HEK293 (cell line): ENCODE results near the gene RPS15.
A peak's percentile ranks its signal among the peaks of the same experiment; 100 is the strongest.

ENCODE experiments used
- GLIS2 ChIP-seq: fragments of 450-650 bp; formaldehyde crosslinking; IDR thresholded peaks from 2 replicates; pipeline ENCODE4 v1.5.1; 2016; ENCODE audit warnings: missing biosample characterization, missing genetic modification characterization
- IKZF3 ChIP-seq: fragments of 450-650 bp; IDR thresholded peaks from 2 replicates; pipeline ENCODE4 v1.5.0; 2018; ENCODE audit warnings: missing biosample characterization, mild to moderate bottlenecking, missing genetic modification characterization, moderate library complexity
- KLF7 ChIP-seq: fragments of 450-650 bp; formaldehyde crosslinking; IDR thresholded peaks from 2 replicates; pipeline ENCODE4 v1.5.1; 2016; ENCODE audit warnings: missing biosample characterization, missing genetic modification characterization, borderline replicate concordance
- KLF8 ChIP-seq: fragments of 450-650 bp; formaldehyde crosslinking; IDR thresholded peaks from 2 replicates; pipeline ENCODE4 v1.5.1; 2016; ENCODE audit warnings: missing biosample characterization, missing genetic modification characterization
- MYNN ChIP-seq: fragments of 450-650 bp; formaldehyde crosslinking; IDR thresholded peaks from 2 replicates; pipeline ENCODE4 v1.5.1; 2016; ENCODE audit warnings: missing biosample characterization, missing genetic modification characterization, borderline replicate concordance
- ZBTB7A ChIP-seq: fragments of 450-650 bp; formaldehyde crosslinking; IDR thresholded peaks from 2 replicates; pipeline ENCODE4 v1.5.1; 2016; ENCODE audit warnings: low read depth, missing biosample characterization, missing genetic modification characterization
- ZFP37 ChIP-seq: fragments of 450-650 bp; formaldehyde crosslinking; IDR thresholded peaks from 2 replicates; pipeline ENCODE4 v1.5.1; 2016; ENCODE audit warnings: missing biosample characterization, missing genetic modification characterization
- ZNF23 ChIP-seq: fragments of 450-650 bp; formaldehyde crosslinking; IDR thresholded peaks from 2 replicates; pipeline ENCODE4 v1.5.1; 2016; ENCODE audit warnings: missing biosample characterization, missing genetic modification characterization, borderline replicate concordance
- ZNF239 ChIP-seq: fragments of 450-650 bp; formaldehyde crosslinking; IDR thresholded peaks from 2 replicates; pipeline ENCODE4 v1.5.1; 2016; ENCODE audit warnings: missing biosample characterization, missing genetic modification characterization
- ZNF341 ChIP-seq: fragments of 450-650 bp; formaldehyde crosslinking; IDR thresholded peaks from 2 replicates; pipeline ENCODE4; 2016; ENCODE audit warnings: low read depth, missing biosample characterization, missing genetic modification characterization
- ZNF404 ChIP-seq: fragments of 450-650 bp; formaldehyde crosslinking; IDR thresholded peaks from 2 replicates; pipeline ENCODE4 v1.5.1; 2017; ENCODE audit warnings: missing biosample characterization, missing genetic modification characterization
- ZNF777 ChIP-seq: fragments of 450-650 bp; formaldehyde crosslinking; IDR thresholded peaks from 2 replicates; pipeline ENCODE4 v1.5.1; 2017; ENCODE audit warnings: missing biosample characterization, missing genetic modification characterization, borderline replicate concordance
- TF ChIP-seq, protein P1 (sequence below): fragments of 450-650 bp; formaldehyde crosslinking; IDR thresholded peaks from 2 replicates; pipeline ENCODE4 v1.5.1; 2016; ENCODE audit warnings: missing biosample characterization, missing genetic modification characterization, borderline replicate concordance
- TF ChIP-seq, protein P2 (sequence below): fragments of 450-650 bp; formaldehyde crosslinking; optimal IDR thresholded peaks from 2 replicates; pipeline ENCODE3; 2016; ENCODE audit warnings: missing biosample characterization, mild to moderate bottlenecking, missing genetic modification characterization
- TF ChIP-seq, protein P3 (sequence below): fragments of 450-650 bp; formaldehyde crosslinking; IDR thresholded peaks from 2 replicates; pipeline ENCODE4 v1.5.1; 2016; ENCODE audit warnings: missing biosample characterization, missing genetic modification characterization
- TF ChIP-seq, protein P4 (sequence below): fragments of 450-650 bp; formaldehyde crosslinking; IDR thresholded peaks from 2 replicates; pipeline ENCODE4 v1.5.1; 2016; ENCODE audit warnings: missing biosample characterization, missing genetic modification characterization

The RPS15 gene

DNA sequence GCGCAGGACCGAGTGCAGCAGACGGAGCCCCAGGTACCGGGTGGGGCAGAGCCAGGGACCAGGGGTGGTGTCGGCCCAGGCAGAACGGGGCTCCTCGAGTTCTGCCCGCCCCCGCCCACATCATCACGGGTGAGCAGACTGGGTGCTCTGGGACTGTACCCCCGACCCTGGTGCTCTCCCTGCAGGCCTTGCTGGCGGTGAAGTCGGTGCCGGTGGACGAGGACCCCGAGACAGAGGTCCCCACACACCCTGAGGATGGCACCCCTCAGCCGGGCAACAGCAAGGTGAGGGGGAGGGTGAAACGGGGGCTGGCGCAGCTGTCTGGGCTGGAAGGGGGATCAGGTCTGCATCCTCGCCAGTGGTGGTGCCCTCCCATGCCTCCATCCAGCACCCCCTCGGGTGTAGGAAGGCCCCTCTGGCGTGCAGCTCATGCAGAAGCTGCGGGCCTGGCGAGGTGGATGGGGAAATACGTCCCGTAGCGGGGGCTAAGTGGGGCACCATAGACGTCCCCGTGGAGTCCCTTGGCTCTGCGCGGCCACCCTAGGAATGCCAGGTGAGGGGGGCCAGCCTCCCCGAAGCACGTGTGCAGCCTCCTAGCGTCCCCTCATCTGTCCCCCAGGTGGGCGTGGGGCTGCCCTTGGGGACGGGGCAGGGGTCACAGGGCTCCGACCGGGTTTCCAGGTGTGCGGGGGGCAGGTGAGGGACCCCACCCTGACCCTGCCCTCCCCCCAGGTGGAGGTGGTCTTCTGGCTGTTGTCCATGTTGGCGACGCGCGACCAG, 18.1 kb downstream of the RPS15 start (continued):
- TF ChIP-seq ZNF341 (tag by site-specific recombination) = no peak
- no peak for TF ChIP-seq ZFP37
- peak; percentile 72 for TF ChIP-seq ZNF239 (tag by site-specific recombination)
- TF ChIP-seq, protein P1, sequence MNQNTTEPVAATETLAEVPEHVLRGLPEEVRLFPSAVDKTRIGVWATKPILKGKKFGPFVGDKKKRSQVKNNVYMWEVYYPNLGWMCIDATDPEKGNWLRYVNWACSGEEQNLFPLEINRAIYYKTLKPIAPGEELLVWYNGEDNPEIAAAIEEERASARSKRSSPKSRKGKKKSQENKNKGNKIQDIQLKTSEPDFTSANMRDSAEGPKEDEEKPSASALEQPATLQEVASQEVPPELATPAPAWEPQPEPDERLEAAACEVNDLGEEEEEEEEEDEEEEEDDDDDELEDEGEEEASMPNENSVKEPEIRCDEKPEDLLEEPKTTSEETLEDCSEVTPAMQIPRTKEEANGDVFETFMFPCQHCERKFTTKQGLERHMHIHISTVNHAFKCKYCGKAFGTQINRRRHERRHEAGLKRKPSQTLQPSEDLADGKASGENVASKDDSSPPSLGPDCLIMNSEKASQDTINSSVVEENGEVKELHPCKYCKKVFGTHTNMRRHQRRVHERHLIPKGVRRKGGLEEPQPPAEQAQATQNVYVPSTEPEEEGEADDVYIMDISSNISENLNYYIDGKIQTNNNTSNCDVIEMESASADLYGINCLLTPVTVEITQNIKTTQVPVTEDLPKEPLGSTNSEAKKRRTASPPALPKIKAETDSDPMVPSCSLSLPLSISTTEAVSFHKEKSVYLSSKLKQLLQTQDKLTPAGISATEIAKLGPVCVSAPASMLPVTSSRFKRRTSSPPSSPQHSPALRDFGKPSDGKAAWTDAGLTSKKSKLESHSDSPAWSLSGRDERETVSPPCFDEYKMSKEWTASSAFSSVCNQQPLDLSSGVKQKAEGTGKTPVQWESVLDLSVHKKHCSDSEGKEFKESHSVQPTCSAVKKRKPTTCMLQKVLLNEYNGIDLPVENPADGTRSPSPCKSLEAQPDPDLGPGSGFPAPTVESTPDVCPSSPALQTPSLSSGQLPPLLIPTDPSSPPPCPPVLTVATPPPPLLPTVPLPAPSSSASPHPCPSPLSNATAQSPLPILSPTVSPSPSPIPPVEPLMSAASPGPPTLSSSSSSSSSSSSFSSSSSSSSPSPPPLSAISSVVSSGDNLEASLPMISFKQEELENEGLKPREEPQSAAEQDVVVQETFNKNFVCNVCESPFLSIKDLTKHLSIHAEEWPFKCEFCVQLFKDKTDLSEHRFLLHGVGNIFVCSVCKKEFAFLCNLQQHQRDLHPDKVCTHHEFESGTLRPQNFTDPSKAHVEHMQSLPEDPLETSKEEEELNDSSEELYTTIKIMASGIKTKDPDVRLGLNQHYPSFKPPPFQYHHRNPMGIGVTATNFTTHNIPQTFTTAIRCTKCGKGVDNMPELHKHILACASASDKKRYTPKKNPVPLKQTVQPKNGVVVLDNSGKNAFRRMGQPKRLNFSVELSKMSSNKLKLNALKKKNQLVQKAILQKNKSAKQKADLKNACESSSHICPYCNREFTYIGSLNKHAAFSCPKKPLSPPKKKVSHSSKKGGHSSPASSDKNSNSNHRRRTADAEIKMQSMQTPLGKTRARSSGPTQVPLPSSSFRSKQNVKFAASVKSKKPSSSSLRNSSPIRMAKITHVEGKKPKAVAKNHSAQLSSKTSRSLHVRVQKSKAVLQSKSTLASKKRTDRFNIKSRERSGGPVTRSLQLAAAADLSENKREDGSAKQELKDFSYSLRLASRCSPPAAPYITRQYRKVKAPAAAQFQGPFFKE = no peak
- TF ChIP-seq, protein P2, sequence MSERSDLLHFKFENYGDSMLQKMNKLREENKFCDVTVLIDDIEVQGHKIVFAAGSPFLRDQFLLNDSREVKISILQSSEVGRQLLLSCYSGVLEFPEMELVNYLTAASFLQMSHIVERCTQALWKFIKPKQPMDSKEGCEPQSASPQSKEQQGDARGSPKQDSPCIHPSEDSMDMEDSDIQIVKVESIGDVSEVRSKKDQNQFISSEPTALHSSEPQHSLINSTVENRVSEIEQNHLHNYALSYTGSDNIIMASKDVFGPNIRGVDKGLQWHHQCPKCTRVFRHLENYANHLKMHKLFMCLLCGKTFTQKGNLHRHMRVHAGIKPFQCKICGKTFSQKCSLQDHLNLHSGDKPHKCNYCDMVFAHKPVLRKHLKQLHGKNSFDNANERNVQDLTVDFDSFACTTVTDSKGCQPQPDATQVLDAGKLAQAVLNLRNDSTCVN (tag by site-specific recombination) = peak; percentile 2
- TF ChIP-seq, protein P3, sequence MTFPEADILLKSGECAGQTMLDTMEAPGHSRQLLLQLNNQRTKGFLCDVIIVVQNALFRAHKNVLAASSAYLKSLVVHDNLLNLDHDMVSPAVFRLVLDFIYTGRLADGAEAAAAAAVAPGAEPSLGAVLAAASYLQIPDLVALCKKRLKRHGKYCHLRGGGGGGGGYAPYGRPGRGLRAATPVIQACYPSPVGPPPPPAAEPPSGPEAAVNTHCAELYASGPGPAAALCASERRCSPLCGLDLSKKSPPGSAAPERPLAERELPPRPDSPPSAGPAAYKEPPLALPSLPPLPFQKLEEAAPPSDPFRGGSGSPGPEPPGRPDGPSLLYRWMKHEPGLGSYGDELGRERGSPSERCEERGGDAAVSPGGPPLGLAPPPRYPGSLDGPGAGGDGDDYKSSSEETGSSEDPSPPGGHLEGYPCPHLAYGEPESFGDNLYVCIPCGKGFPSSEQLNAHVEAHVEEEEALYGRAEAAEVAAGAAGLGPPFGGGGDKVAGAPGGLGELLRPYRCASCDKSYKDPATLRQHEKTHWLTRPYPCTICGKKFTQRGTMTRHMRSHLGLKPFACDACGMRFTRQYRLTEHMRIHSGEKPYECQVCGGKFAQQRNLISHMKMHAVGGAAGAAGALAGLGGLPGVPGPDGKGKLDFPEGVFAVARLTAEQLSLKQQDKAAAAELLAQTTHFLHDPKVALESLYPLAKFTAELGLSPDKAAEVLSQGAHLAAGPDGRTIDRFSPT (tag by site-specific recombination) = peak; percentile 58
- no peak for TF ChIP-seq KLF8 (tag by site-specific recombination)
- no peak for TF ChIP-seq ZNF777
- TF ChIP-seq ZBTB7A = no peak
- no peak for TF ChIP-seq MYNN (tag by site-specific recombination)
- no peak for TF ChIP-seq KLF7 (tag by site-specific recombination)
- TF ChIP-seq ZNF23 = no peak
- TF ChIP-seq, protein P4, sequence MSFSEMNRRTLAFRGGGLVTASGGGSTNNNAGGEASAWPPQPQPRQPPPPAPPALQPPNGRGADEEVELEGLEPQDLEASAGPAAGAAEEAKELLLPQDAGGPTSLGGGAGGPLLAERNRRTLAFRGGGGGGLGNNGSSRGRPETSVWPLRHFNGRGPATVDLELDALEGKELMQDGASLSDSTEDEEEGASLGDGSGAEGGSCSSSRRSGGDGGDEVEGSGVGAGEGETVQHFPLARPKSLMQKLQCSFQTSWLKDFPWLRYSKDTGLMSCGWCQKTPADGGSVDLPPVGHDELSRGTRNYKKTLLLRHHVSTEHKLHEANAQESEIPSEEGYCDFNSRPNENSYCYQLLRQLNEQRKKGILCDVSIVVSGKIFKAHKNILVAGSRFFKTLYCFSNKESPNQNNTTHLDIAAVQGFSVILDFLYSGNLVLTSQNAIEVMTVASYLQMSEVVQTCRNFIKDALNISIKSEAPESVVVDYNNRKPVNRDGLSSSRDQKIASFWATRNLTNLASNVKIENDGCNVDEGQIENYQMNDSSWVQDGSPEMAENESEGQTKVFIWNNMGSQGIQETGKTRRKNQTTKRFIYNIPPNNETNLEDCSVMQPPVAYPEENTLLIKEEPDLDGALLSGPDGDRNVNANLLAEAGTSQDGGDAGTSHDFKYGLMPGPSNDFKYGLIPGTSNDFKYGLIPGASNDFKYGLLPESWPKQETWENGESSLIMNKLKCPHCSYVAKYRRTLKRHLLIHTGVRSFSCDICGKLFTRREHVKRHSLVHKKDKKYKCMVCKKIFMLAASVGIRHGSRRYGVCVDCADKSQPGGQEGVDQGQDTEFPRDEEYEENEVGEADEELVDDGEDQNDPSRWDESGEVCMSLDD (tag by site-specific recombination) = 0 out of 2 replicates have a peak, but pooled peaks have one; percentile 34
- no peak for TF ChIP-seq IKZF3 (tag by site-specific recombination)
- no peak for TF ChIP-seq ZNF404 (tag by site-specific recombination)
- peak; percentile 61; the same call in 1 of the 2 replicates for TF ChIP-seq GLIS2 (tag by site-specific recombination)
- TF ChIP-seq, all 188 proteins: peak for 6
